Choroid plexus epithelial cell (primary cell): ENCODE results near the gene KRT39.

ENCODE experiments used
- DNase-seq: peaks from one replicate; pipeline ENCODE4 v3.0.0-alpha.2; 2010; ENCODE audit warnings: low read depth
- H3K4me3 ChIP-seq: 2 replicates; pipeline ENCODE4 v1.5.1; 2011; ENCODE audit warnings: low read depth, mild to moderate bottlenecking, control low read depth, low read length, moderate library complexity
- TF ChIP-seq, protein P1 (sequence below): conservative IDR thresholded peaks from 2 replicates; pipeline ENCODE4 v1.5.1; 2011; ENCODE audit warnings: low read depth, mild to moderate bottlenecking, control low read depth, inconsistent platforms, low read length, moderate library complexity

Gene KRT39

DNA sequence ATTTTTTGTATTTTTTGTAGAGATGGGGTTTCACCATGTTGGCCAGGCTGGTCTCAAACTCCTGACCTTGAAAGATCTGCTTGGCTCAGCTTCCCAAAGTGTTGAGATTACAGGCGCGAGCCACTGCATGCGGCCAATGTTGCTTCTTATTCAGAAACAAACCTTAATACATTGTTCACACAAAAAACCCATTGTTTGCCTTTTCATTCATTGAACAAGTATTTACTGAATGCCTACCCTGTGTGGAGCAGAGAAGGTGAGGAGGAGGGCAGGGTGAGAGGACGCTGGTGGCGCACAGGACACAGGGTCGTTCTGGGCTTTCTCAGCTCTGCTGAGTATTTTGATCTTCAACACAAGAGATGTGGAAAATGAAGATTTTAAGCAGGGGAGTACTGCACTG lies 21.3 kb downstream of the KRT39 start:
- TF ChIP-seq, protein P1, sequence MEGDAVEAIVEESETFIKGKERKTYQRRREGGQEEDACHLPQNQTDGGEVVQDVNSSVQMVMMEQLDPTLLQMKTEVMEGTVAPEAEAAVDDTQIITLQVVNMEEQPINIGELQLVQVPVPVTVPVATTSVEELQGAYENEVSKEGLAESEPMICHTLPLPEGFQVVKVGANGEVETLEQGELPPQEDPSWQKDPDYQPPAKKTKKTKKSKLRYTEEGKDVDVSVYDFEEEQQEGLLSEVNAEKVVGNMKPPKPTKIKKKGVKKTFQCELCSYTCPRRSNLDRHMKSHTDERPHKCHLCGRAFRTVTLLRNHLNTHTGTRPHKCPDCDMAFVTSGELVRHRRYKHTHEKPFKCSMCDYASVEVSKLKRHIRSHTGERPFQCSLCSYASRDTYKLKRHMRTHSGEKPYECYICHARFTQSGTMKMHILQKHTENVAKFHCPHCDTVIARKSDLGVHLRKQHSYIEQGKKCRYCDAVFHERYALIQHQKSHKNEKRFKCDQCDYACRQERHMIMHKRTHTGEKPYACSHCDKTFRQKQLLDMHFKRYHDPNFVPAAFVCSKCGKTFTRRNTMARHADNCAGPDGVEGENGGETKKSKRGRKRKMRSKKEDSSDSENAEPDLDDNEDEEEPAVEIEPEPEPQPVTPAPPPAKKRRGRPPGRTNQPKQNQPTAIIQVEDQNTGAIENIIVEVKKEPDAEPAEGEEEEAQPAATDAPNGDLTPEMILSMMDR: no peak
- H3K4me3 ChIP-seq: no peak overlapping the region
- no peak for DNase-seq

DNA sequence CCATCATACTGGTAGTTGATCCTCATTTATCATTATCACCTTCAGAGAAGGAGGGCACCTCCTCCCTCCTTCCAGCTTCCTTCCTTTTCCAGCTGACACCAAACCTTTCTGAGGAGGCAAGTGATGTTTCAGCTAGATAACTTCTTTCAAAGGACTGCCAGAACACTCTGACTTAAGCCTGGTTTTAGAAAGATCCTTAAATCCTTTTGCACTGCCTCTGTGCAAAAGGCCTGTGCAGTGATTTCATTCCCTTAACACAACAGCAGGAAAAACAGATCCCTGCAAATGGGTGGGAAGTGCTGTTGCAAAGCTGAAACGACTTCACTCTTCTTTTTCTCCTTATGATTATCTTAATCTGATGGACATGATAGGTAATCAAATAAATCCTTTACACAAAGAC lies 22.2 kb downstream of the KRT39 start:
- TF ChIP-seq, protein P1: no peak
- H3K4me3 ChIP-seq: no peak overlapping the region

DNA sequence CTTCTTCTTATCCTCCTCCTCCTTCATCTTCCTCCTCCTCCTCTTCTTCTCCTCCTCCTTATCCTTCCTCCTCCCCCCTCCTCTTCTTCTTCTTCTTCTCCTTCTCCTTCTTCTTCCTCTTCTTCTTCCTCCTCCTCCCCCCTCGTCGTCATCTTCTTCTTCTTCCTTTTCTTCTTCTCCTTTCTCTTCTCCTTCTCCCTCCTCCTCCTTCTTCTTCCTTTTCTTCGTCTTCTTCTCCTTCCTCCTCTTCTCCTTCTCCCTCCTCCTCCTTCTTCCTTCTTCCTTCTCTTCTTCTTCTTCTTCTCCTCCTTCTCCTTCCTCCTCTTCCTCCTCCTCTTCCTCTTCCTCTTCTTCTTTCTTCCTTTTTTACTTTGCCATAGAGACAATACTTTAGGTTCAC lies 24.2 kb downstream of the KRT39 start:
- H3K4me3 ChIP-seq: no peak overlapping the region
- TF ChIP-seq, protein P1: no peak
- DNase-seq: no peak

More for the DNA sequence above, 22.2 kb downstream of the KRT39 start:
- DNase-seq: no peak

DNA sequence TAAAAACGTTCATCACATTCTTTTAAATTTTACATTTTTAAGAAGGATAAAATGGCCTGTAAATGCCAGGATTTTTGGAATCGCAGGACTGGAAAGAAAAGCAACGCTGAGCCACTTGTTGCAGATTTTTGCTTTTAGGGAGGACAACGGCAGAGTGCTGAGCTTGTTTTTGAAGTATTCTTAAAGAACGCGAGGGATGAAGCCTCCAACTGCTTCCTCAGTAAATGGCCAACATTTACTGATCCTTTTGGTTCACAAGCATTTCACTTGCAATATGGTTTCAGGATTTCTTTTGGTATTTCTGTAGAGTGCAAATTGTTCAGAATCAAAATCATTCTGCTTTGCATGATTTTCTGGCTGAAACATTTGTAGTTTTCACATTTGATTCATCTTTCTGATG lies 26.5 kb downstream of the KRT39 start:
- DNase-seq: no peak
- TF ChIP-seq, protein P1: no peak
- H3K4me3 ChIP-seq: no peak overlapping the region

DNA sequence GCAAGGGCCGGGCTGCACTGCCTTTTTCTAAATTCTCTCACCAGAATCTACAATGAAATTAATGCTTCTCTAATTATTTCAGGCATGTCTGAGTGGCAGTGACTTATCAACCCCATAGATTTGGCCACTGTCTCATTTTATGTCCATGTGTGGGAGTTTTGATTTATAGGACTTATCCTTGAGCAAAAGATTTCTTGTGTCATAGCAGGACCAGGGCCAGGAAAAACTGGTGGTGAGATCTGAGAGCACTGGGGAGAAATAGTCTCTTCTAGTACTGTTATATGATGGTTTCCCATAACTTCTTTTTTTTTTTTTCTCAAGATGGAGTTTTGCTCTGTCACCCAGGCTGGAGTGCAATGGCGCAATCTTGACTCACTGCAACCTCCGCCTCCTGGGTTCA lies 27.8 kb downstream of the KRT39 start:
- TF ChIP-seq, protein P1: no peak
- no peak for DNase-seq
- H3K4me3 ChIP-seq: no peak overlapping the region

DNA sequence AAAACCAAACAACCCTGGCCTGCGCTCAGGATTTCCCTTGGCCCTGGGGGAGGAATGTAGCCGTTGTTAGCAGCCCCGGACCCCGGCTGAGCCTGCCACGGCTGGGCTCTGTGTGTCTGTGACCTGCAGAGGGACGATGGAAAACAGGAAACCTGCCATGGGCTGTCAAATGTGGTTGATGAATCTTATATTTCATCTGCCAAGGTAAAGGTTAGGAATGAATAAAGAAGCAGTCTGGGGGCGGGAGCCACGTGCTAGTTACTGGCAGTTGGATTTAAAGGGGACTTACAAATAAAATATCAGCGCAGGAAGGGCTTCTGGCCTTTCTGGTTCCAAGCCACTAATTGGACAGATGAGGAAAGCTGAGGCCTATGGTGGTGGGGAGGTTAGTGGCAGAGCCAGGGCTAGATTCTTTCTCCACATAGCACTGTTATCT lies 29.3 kb downstream of the KRT39 start, which contains the start of gene KRT23:
KRT23 (minus strand) TSS at position 263 of the 436 bp plus-strand sequence. CDS start 1,043 bp downstream, outside the sequence.
- TF ChIP-seq, protein P1: no peak
- DNase-seq: no peak
- H3K4me3 ChIP-seq: no peak within 1 kb of the TSS

DNA sequence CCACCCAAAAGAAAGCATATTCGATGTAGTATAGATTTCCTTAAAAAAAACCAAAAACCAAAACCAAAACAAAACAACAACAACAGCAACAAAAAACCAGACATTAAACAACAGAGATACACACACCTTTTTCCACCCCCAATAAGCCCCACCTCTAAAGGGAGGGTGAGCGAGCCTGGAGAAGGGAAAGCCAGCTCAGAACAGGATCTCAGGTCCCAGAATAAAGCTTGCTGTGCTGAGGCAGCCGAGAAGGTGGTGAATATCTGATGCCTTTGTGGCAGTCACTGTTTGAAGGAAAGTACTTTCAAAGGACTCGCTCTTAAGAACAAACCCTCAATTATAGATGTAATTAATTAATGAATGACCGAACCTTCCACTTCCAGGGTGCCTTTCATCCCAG lies 29.8 kb downstream of the KRT39 start:
- TF ChIP-seq, protein P1: no peak
- DNase-seq: no peak
- H3K4me3 ChIP-seq: no peak overlapping the region
